Esophagus squamous epithelium (tissue), 4 donors: ENCODE measurements around the gene TMEM120B.

Source experiments
- CTCF ChIP-seq, 6 experiments: fragments of 450-650 bp in 4 of 6; fragments of 200-600 bp in 2 of 6; sonication (generic) in 2 of 6; IDR thresholded peaks; one replicate each; pipeline ENCODE4 v1.5.1; 2016 to 2019; ENCODE audit warnings: antibody characterized with exemption in 6 of 6, mild to moderate bottlenecking in 4 of 6, moderate library complexity in 4 of 6
- POLR2A ChIP-seq, 4 donors: fragments of 450-650 bp; IDR thresholded peaks; one replicate each; pipeline ENCODE4 v1.6.1; 2017; ENCODE audit warnings: antibody characterized with exemption in 4 of 4, mild to moderate bottlenecking in 4 of 4, moderate library complexity in 3 of 4

- TF ChIP-seq CTCF (IDR thresholded peaks at IDR 0.05) (no peak), POLR2A (IDR thresholded peaks at IDR 0.05) (no peak)
Measured at GRCh38 chr12:121807642-121808347, 95.2 kb downstream of the TMEM120B start.
